ENCODE data around the gene TBCE.

Gene TBCE

GRCh38 chr1:235367000-235367908 is at the start of gene TBCE:
TBCE (plus strand) TSS chr1:235367427; CDS start chr1:235380050, 12,623 bp downstream.
- peak; percentile 90 to 92 for DNase-seq (ENCODE audit: low read depth in 2 of 2)

DNA sequence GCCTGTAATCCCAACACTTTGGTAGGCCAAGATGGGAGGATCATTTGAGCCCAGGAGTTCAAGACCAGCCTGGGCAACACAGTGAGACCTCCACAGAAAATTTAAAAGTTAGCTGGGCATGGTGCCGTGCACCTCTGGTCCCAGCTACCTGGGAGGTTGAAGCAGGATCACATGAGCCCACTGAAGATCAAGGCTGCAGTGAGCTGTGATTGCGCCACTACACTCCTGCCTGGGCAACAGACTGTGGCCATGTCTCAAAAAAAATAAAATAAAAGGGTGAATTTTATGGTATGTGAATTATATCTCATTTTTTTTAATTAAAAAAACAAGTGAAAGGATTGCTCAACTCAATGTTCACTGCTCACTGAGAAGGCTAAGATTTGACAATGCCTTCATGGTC is 48.0 kb upstream of the TBCE start:
- DNase-seq (ENCODE audit: low read depth in 2 of 2) = no peak

GRCh38 chr1:235320521-235321179 is 46.6 kb upstream of the TBCE start:
- no peak for DNase-seq (ENCODE audit: low read depth in 2 of 2)

GRCh38 chr1:235324296-235324695 is 42.9 kb upstream of the TBCE start:
- no peak for DNase-seq (ENCODE audit: low read depth in 2 of 2)

DNA sequence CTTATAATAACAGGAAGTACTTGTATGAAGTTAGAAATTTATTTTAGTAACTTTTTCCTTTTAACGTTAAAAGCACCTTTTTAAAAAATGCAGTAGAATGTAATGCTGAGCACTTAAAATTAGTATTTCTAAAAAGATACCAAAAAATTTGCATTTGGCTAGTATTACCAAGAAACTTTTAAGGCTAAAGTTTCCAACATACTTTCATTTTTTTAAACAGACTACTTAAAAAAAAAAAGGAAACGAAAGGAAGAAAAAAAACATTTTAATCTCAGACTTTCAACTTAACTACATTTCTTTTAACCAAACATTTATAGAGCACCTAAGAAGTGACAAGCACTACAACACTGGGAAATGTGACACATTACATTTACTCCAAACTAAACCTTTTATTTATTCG is 42.1 kb upstream of the TBCE start:
- no peak for DNase-seq (ENCODE audit: low read depth in 2 of 2)

DNA sequence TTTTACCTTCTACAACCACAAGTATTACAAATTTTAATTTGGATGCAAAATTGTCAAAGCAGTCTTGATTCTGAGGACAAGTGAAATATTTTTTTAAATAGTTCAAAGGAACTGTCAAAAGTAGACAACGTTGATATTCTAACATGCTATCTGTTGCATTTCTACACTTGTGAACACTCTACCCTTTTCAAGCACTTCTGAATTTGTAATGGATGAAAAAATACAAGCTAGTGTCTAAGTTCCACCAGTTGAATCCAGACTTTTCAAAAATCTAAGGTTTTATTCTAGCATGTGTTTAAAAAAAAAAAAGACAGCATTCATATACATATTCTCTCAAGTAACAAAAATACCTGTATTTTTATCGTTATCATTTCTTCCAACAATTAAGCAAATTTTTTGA is 41.4 kb upstream of the TBCE start:
- no peak for DNase-seq (ENCODE audit: low read depth in 2 of 2)

GRCh38 chr1:235326719-235327558 is 40.3 kb upstream of the TBCE start:
- DNase-seq (ENCODE audit: low read depth in 2 of 2) = no peak

DNA sequence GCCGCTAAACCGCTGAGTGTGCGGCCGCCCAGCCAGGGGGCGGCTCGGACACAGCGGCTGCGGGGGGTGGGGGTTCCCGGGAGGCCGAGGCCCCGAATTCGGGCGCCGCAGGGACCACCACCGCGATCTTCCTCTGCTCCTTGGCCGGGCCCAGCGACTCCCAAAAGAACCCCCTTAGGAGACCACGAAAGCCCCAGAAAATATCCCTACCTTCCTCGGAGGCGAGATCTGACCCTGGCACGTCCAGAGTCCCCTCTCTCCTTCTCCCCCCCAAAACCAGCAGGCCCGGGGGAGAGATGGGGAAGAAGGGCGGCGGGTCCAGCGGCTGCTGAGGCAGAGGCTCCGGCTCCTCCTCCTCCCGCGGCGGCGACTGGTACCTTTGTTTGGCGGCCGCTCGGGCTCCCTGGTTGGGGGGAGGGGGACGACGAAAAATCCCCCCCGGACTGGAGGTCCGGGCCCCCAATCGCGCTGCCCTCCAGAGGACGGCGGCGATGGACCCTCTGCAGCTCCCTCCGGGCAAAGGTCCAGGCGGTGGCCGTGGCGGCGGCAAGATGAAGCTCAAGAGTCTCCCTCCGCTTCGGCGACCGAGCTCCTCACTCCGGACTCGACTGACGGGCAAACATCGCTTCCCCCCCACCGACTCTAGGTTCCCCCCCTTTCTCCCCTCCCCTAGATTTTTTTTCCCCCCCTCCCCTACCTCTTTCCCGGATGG is 39.5 kb upstream of the TBCE start, which contains the start of gene ARID4B:
Gene ARID4B (minus strand): TSS at position 621 of the 712 bp plus-strand sequence. CDS start 1,260 bp downstream, outside the sequence.
- DNase-seq (ENCODE audit: low read depth in 2 of 2) = no peak

- peak; percentile 100 for DNase-seq (ENCODE audit: low read depth in 2 of 2)
Measured at GRCh38 chr1:235328271-235329138, 38.7 kb upstream of the TBCE start, which contains the start of gene GGPS1. GGPS1 (plus strand) TSS chr1:235328570; CDS start chr1:235335265, 6,695 bp downstream.

DNA sequence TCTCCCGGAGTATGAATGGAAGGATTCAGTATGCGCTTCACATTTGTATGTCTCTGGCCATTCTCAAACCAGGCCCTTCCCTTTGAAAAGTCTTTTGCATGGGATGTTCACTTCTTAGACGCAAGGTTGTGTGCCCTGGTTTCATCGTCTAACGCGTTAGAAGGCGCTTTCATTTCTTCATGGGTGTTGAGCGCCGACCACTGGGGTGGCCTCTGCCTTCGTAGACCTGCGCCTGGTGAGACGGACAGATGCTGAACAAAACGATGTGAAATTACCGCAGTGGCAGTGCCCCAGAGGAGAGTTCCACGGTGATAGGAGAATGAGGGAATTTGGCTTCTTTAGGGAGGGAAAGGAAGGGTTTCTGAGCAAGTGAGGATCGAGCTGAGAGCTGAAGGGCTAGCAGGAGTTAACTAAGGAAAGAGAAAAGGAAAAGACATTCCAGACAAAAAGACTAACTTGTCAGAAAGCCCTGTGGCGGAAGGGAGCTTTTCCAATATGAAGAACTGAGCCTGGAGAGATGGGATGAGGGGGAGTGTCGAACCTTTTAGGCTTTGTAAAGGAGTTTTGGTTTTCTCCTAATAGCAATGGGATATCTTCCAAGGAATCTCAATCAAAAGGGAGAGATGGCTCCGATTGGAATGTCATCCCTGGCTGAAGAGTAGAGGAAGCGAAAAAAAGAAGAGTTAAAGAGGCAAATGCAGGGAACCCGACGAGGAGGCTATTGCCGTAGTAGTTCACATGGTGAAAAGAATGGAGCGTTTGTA is 37.9 kb upstream of the TBCE start:
- DNase-seq (ENCODE audit: low read depth in 2 of 2) = no peak

- DNase-seq (ENCODE audit: low read depth in 2 of 2) = no peak
Measured at GRCh38 chr1:235330918-235331285, 36.3 kb upstream of the TBCE start.

GRCh38 chr1:235331401-235331800 is 35.8 kb upstream of the TBCE start:
- no peak for DNase-seq (ENCODE audit: low read depth in 2 of 2)

DNA sequence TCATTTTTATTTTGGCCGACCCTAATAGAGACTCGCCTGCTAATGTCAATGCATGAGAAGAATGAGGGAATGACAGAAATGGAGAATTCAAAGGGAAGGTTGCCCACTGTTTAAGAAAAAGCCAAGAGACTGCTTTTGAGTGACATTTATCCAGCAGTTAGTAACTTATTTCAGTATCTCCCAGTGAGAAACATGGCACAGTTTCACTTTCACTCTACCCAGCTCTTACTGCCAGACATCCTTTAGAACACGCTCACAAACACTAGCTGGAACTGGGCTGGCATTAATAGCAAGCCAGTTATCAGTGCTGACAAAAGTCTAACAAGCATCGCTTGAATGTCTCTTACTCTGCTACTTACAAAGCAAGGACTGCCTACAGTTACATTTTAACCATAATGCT is 30.3 kb upstream of the TBCE start:
- no peak for DNase-seq (ENCODE audit: low read depth in 2 of 2)

- DNase-seq (ENCODE audit: low read depth in 2 of 2) = no peak
Measured at GRCh38 chr1:235339746-235340145, 27.5 kb upstream of the TBCE start.

DNA sequence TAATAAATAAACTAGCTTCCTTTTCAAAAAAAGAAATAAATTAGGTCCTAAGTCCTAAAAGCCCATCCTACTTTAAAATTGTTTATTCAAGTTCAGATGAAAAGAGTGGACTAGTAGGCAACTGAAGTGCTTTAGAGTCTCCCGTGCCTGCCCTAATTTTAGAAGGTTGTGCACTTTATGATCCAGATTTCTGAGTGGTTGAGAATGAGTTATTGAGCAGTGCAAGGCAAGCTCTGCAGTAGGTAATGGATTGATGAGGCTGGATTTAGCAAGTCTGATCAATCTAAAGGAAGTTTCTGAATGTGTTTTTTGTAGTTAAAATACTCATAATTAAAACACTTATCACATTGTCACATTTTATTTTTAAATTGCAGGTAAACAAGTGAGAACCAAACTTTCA is 25.9 kb upstream of the TBCE start:
- DNase-seq (ENCODE audit: low read depth in 2 of 2) = no peak

DNA sequence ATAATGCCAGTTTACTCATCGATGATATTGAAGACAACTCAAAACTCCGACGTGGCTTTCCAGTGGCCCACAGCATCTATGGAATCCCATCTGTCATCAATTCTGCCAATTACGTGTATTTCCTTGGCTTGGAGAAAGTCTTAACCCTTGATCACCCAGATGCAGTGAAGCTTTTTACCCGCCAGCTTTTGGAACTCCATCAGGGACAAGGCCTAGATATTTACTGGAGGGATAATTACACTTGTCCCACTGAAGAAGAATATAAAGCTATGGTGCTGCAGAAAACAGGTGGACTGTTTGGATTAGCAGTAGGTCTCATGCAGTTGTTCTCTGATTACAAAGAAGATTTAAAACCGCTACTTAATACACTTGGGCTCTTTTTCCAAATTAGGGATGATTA is 25.2 kb upstream of the TBCE start:
- no peak for DNase-seq (ENCODE audit: low read depth in 2 of 2)

DNA sequence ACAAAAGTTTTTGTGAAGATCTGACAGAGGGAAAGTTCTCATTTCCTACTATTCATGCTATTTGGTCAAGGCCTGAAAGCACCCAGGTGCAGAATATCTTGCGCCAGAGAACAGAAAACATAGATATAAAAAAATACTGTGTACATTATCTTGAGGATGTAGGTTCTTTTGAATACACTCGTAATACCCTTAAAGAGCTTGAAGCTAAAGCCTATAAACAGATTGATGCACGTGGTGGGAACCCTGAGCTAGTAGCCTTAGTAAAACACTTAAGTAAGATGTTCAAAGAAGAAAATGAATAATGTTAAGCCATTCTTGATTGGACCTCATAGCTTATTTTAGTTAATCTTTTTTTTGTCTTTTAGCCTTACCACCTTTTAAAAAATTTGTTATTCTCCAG is 24.8 kb upstream of the TBCE start:
- no peak for DNase-seq (ENCODE audit: low read depth in 2 of 2)

DNA sequence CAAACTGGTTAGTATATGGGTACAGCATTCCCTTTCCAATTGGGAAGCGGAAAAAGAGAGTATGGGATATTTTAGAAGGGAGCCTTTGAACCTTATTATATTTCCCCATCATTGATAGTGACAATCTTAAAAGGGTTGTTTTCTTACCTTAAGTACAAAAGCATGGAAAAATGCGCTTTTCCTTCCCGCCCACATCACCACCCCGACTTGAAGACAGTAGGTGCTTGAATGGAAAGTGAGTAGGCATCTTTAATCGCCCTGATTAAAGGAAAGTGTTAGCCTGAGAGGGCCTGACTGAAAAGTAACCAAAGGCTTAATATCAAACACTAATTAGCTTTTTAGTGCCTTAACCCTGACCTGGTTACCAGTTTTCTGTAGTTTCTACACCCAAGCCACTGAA is 23.5 kb upstream of the TBCE start:
- no peak for DNase-seq (ENCODE audit: low read depth in 2 of 2)

- DNase-seq (ENCODE audit: low read depth in 2 of 2) = no peak
Measured at GRCh38 chr1:235351441-235351840, 15.8 kb upstream of the TBCE start.

DNA sequence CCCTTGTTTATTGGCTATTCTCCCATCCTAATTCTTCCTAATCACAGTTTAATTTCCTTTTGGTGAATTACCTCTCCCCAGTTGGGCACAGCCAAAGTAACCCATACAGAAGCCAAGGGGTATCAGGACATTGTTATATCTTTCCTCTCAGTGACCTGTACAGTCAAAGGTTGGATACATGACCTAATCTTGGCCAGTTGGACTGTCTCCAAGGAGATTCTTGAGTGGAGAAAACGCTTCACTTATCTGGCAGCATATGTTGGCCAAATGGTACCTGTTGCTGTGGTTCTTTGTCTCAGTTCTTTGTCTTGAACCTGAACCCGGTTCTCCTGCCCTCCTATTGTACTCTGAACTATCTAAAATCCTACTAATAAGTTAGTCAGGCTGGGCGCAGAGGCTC is 15.3 kb upstream of the TBCE start:
- no peak for DNase-seq (ENCODE audit: low read depth in 2 of 2)
